GM18861 (cell line): ENCODE data around the gene HNRNPCL2.
"Not testable (repeated sequence)": the region's sequence is repeated elsewhere in the genome, so short reads cannot be mapped to it uniquely, and the experiment has no call there.

Source experiments
- ATAC-seq: cut with Tn5 transposase; IDR thresholded peaks from one replicate; pipeline ENCODE4 v1.9.1; 2021; ENCODE audit not compliant: unreplicated experiment

The HNRNPCL2 gene

DNA sequence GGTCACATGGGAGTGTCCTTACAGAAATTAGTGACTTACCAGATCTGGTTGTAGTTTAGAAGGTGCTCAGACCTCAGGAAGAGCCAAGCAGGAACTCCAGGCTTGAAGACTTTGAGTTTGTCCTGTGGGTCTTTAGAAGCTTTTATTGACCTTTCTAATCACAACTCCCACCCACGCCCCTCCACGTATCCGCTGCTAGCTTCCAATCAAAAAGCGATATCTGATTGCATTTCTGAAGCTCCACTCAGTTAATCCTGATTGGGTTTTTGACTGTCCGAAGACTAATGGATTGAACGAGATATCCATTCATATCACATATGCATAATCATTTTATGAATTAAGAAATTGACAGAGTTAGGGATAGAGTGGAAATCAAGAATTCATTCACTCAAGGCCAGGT lies at the start of gene HNRNPCL2:
Gene HNRNPCL2, minus strand, starts transcription at position 101 of the 400 bp plus-strand sequence. CDS start 454 bp downstream, outside the sequence.
- not testable (repeated sequence) for ATAC-seq

DNA sequence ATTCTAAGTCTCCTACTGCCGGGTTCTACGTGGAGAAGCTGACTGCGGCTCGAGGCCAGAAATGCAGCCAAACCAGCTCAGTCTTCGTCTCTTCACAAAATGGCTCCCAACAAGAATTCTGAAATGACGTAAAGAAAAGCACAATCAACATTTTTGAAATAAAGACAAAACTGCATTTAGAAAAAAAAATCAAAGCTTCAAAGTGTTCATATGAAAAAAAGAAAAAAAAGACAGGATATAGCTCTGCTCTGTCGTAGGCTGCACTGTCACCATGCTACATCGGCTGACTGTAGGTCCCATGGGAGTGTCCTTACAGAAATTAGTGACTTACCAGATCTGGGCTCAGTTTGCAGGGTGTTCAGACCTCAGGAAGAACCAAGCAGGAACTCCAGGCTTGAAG lies 48.9 kb upstream of the HNRNPCL2 start, which contains the start of gene HNRNPCL4:
Gene HNRNPCL4, minus strand, starts transcription at position 101 of the 400 bp plus-strand sequence. CDS start 164 bp downstream, outside the sequence.
- not testable (repeated sequence) for ATAC-seq

GRCh38 chr1:13155909-13156308 lies 39.3 kb upstream of the HNRNPCL2 start, which contains the start of gene PRAMEF26:
TSS of gene PRAMEF26 (minus strand) at chr1:13156009. CDS start at chr1:13153095, 2,914 bp downstream.
- ATAC-seq = not testable (repeated sequence)

GRCh38 chr1:13070474-13070873 lies 46.2 kb downstream of the HNRNPCL2 start, which contains the start of gene PRAMEF25:
TSS of gene PRAMEF25 (plus strand) at chr1:13070774. CDS start at chr1:13073694, 2,920 bp downstream.
- ATAC-seq = not testable (repeated sequence)
